Muscle of leg (tissue), 11 donors: ENCODE measurements around the gene OSBPL2. TPM values are rescaled to one million over a fixed set of nuclear protein-coding genes. Genes with fewer than 3 reads are reported as not detected.

Experiments used
- DNase-seq: peaks from one replicate; pipeline ENCODE4 v3.0.0; 2013
- H3K27ac ChIP-seq: one replicate; pipeline ENCODE4 v1.5.1; 2013; ENCODE audit warnings: mild to moderate bottlenecking, low read length, control low read depth
- H3K27me3 ChIP-seq: one replicate; pipeline ENCODE4 v1.6.1; 2013; ENCODE audit warnings: low read length; ENCODE audit not compliant: control insufficient read depth, insufficient read depth
- H3K36me3 ChIP-seq: one replicate; pipeline ENCODE4 v1.6.1; 2013; ENCODE audit warnings: low read length; ENCODE audit not compliant: control insufficient read depth, insufficient read depth
- H3K4me1 ChIP-seq: one replicate; pipeline ENCODE4 v1.6.1; 2013; ENCODE audit warnings: low read length; ENCODE audit not compliant: control insufficient read depth, insufficient read depth
- H3K4me3 ChIP-seq: one replicate; pipeline ENCODE4 v1.5.1; 2013; ENCODE audit warnings: low read length, control low read depth
- H3K9me3 ChIP-seq: replicated peaks from 2 replicates; pipeline ENCODE4 v1.6.1; 2013; ENCODE audit warnings: low read depth, low read length; ENCODE audit not compliant: control insufficient read depth
- WGBS: methylation state at CpG from one replicate; pipeline ENCODE4 v1.1.5; 2013; ENCODE audit warnings: missing lambda C conversion rate; ENCODE audit not compliant: insufficient coverage; 5-methylcytosine and 5-hydroxymethylcytosine counted together
- polyA plus RNA-seq, 8 donors: library from polyadenylated mRNA; unstranded; fragments of 120-200 nt; gene quantifications; one replicate each; pipeline versions ENCODE4 v1.2.1 to v1.2.3, GENCODE V29; 2013; ENCODE audit warnings: inconsistent platforms in 1 of 8, low replicate concordance in 1 of 8; ENCODE audit not compliant: insufficient read length in 8 of 8, insufficient read depth in 1 of 8
- total RNA-seq: library from RNA; stranded (reverse); fragments of 120-200 nt; gene quantifications from one replicate; pipeline ENCODE4 v1.2.4, GENCODE V29; 2013

Gene OSBPL2
- total and polyA plus RNA-seq, 9 donors, result 21.6 to 33.6 (median 25.6) TPM

GRCh38 chr20:62214067-62214466, 24.3 kb upstream of the OSBPL2 start:
- no peak overlapping the region for H3K4me3 ChIP-seq
- WGBS, result 40% methylated on average over 12 of the region's 12 CpGs
- H3K27me3 ChIP-seq, result peaks cover 81% of the 10 kb centered on the region
- H3K27ac ChIP-seq, result no peak overlapping the region
- H3K9me3 ChIP-seq, result no peaks in the 10 kb centered on the region
- no peak for DNase-seq
- no peaks in the 10 kb centered on the region for H3K36me3 ChIP-seq
- H3K4me1 ChIP-seq, result peaks cover 11% of the 10 kb centered on the region

- no peak for DNase-seq
- Histone ChIP-seq H3K9me3 (no peaks in the 10 kb centered on the region), H3K4me1 (peaks cover 14% of the 10 kb centered on the region), H3K36me3 (no peaks in the 10 kb centered on the region), H3K27ac (no peak overlapping the region), H3K27me3 (peaks cover 76% of the 10 kb centered on the region), H3K4me3 (no peak overlapping the region)
- WGBS, result 80% methylated on average over 23 of the region's 29 CpGs
These were observed 23.0 kb upstream of the OSBPL2 start for GRCh38 chr20:62215020-62215990.

GRCh38 chr20:62215991-62216635, 22.2 kb upstream of the OSBPL2 start:
- peaks cover 76% of the 10 kb centered on the region for H3K27me3 ChIP-seq
- H3K4me3 ChIP-seq, result no peak overlapping the region
- H3K9me3 ChIP-seq, result no peaks in the 10 kb centered on the region
- H3K4me1 ChIP-seq, result peaks cover 22% of the 10 kb centered on the region
- 78% methylated on average over 27 of the region's 40 CpGs for WGBS
- DNase-seq, result no peak
- no peak overlapping the region for H3K27ac ChIP-seq
- H3K36me3 ChIP-seq, result no peaks in the 10 kb centered on the region

- WGBS, result 64% methylated on average over 18 of the region's 26 CpGs
- peaks cover 22% of the 10 kb centered on the region for H3K4me1 ChIP-seq
- no peak overlapping the region for H3K4me3 ChIP-seq
- DNase-seq, result no peak
- peaks cover 79% of the 10 kb centered on the region for H3K27me3 ChIP-seq
- H3K9me3 ChIP-seq, result no peaks in the 10 kb centered on the region
- no peaks in the 10 kb centered on the region for H3K36me3 ChIP-seq
- H3K27ac ChIP-seq, result no peak overlapping the region
These were observed 21.4 kb upstream of the OSBPL2 start for GRCh38 chr20:62216636-62217566.

GRCh38 chr20:62217913-62218773, 20.2 kb upstream of the OSBPL2 start:
- Histone ChIP-seq H3K36me3 (no peaks in the 10 kb centered on the region), H3K4me1 (peaks cover 22% of the 10 kb centered on the region), H3K27ac (no peak overlapping the region), H3K4me3 (no peak overlapping the region), H3K9me3 (no peaks in the 10 kb centered on the region), H3K27me3 (peaks cover 85% of the 10 kb centered on the region)
- 52% methylated on average over 32 of the region's 38 CpGs for WGBS
- no peak for DNase-seq

GRCh38 chr20:62219101-62219991, 19.0 kb upstream of the OSBPL2 start:
- no peak overlapping the region for H3K27ac ChIP-seq
- H3K4me1 ChIP-seq, result peaks cover 22% of the 10 kb centered on the region
- no peaks in the 10 kb centered on the region for H3K36me3 ChIP-seq
- H3K27me3 ChIP-seq, result peaks cover 88% of the 10 kb centered on the region
- no peak overlapping the region for H3K4me3 ChIP-seq
- WGBS, result under 1% methylated on average over 83 of the region's 84 CpGs
- no peaks in the 10 kb centered on the region for H3K9me3 ChIP-seq
- DNase-seq, result no peak

- under 1% methylated on average over 67 of the region's 84 CpGs for WGBS
- no peak within 1 kb of the TSS for H3K27ac ChIP-seq
- H3K4me1 ChIP-seq, result peaks cover 22% of the 10 kb centered on the region
- H3K9me3 ChIP-seq, result no peaks in the 10 kb centered on the region
- peaks cover 88% of the 10 kb centered on the region for H3K27me3 ChIP-seq
- H3K36me3 ChIP-seq, result no peaks in the 10 kb centered on the region
- H3K4me3 ChIP-seq, result no peak within 1 kb of the TSS
- peak; percentile 69 for DNase-seq
These were observed 18.2 kb upstream of the OSBPL2 start, which contains the start of gene HRH3 for GRCh38 chr20:62219992-62220665. TSS of gene HRH3 (minus strand) at chr20:62220278. CDS start at chr20:62219970, 308 bp downstream.
